HG02885 (cell line): ENCODE measurements around the gene SPRING1.
"Not testable (repeated sequence)": the region's sequence is repeated elsewhere in the genome, so short reads cannot be mapped to it uniquely, and the experiment has no call there.

ENCODE experiments used
- ATAC-seq: cut with Tn5 transposase; IDR thresholded peaks from one replicate; pipeline ENCODE4 v1.9.1; 2021; ENCODE audit warnings: mild to moderate bottlenecking; ENCODE audit not compliant: unreplicated experiment, poor library complexity

The SPRING1 gene

GRCh38 chr12:116744766-116745165 is 6.9 kb upstream of the SPRING1 start:
- ATAC-seq: no peak

GRCh38 chr12:116742787-116743186 is 4.9 kb upstream of the SPRING1 start:
- ATAC-seq: not testable (repeated sequence)

- ATAC-seq: no peak
Observed at GRCh38 chr12:116739381-116739887, 1.6 kb upstream of the SPRING1 start.

- no peak for ATAC-seq
Observed at GRCh38 chr12:116736962-116737773, 701 bp downstream of the SPRING1 start.

GRCh38 chr12:116735951-116736599 is 1.8 kb downstream of the SPRING1 start:
- ATAC-seq: no peak

- ATAC-seq: no peak
Observed at GRCh38 chr12:116735084-116735483, 2.8 kb downstream of the SPRING1 start.

- no peak for ATAC-seq
Observed at GRCh38 chr12:116734156-116734768, 3.6 kb downstream of the SPRING1 start.

- no peak for ATAC-seq
Observed at GRCh38 chr12:116731801-116732200, 6.1 kb downstream of the SPRING1 start.

- no peak for ATAC-seq
Observed at GRCh38 chr12:116727891-116728290, 10.0 kb downstream of the SPRING1 start.

- ATAC-seq: no peak
Observed at GRCh38 chr12:116727261-116727660, 10.6 kb downstream of the SPRING1 start.

- ATAC-seq: no peak
Observed at GRCh38 chr12:116726694-116727093, 11.2 kb downstream of the SPRING1 start.

GRCh38 chr12:116722245-116722644 is 15.6 kb downstream of the SPRING1 start:
- ATAC-seq: no peak

- ATAC-seq: no peak
Observed at GRCh38 chr12:116719731-116720528, 17.9 kb downstream of the SPRING1 start.

- no peak for ATAC-seq
Observed at GRCh38 chr12:116718655-116719454, 19.0 kb downstream of the SPRING1 start.

GRCh38 chr12:116717466-116718437 is 20.1 kb downstream of the SPRING1 start:
- ATAC-seq: no peak

- no peak for ATAC-seq
Observed at GRCh38 chr12:116714175-116714574, 23.7 kb downstream of the SPRING1 start.

GRCh38 chr12:116713527-116713926 is 24.3 kb downstream of the SPRING1 start:
- ATAC-seq: no peak
